BE2C (cell line): ENCODE data around the gene KASH5.

Experiments used
- DNase-seq: peaks from one replicate; pipeline ENCODE4 v3.0.0-alpha.2; 2020
- H3K27me3 ChIP-seq: fragments of 250-450 bp; sonication (Bioruptor Pico); 2 replicates; pipeline ENCODE4 v1.5.1; 2020; ENCODE audit warnings: mild to moderate bottlenecking
- H3K36me3 ChIP-seq: fragments of 250-450 bp; sonication (Bioruptor Pico); 2 replicates; pipeline ENCODE4 v1.5.1; 2020; ENCODE audit warnings: mild to moderate bottlenecking
- H3K4me1 ChIP-seq: fragments of 250-450 bp; sonication (Bioruptor Pico); 2 replicates; pipeline ENCODE4 v1.5.1; 2020
- H3K4me3 ChIP-seq: 2 replicates; pipeline ENCODE4 v1.5.1; 2011; ENCODE audit warnings: low read depth, low read length
- H3K9me3 ChIP-seq: fragments of 250-450 bp; sonication (Bioruptor Pico); 2 replicates; pipeline ENCODE4 v1.5.1; 2020
- CTCF ChIP-seq: IDR thresholded peaks from 2 replicates; pipeline ENCODE4 v1.5.1; 2012; ENCODE audit warnings: mild to moderate bottlenecking, low read depth, low read length

Gene KASH5

GRCh38 chr19:49378512-49378911 lies 9.5 kb upstream of the KASH5 start:
- TF ChIP-seq CTCF = no peak
- Histone ChIP-seq H3K27me3 (peaks cover 3% of the 10 kb centered on the region; the same call in 1 of the 2 replicates), H3K4me1 (no peaks in the 10 kb centered on the region), H3K4me3 (no peak overlapping the region), H3K9me3 (no peaks in the 10 kb centered on the region; the same call in 1 of the 2 replicates), H3K36me3 (no peaks in the 10 kb centered on the region)
- DNase-seq = no peak

GRCh38 chr19:49380391-49380790 lies 7.7 kb upstream of the KASH5 start:
- H3K36me3 ChIP-seq = no peaks in the 10 kb centered on the region
- no peak overlapping the region for H3K4me3 ChIP-seq
- DNase-seq = no peak
- no peaks in the 10 kb centered on the region for H3K27me3 ChIP-seq
- H3K9me3 ChIP-seq = no peaks in the 10 kb centered on the region; the same call in 1 of the 2 replicates
- no peaks in the 10 kb centered on the region for H3K4me1 ChIP-seq
- TF ChIP-seq CTCF = no peak

GRCh38 chr19:49382639-49383038 lies 5.4 kb upstream of the KASH5 start:
- Histone ChIP-seq H3K9me3 (no peaks in the 10 kb centered on the region; the same call in 1 of the 2 replicates), H3K4me3 (no peak overlapping the region), H3K27me3 (no peaks in the 10 kb centered on the region), H3K4me1 (no peaks in the 10 kb centered on the region), H3K36me3 (no peaks in the 10 kb centered on the region)
- no peak for TF ChIP-seq CTCF
- no peak for DNase-seq

- no peak for TF ChIP-seq CTCF
- no peaks in the 10 kb centered on the region for H3K27me3 ChIP-seq
- H3K4me1 ChIP-seq = no peaks in the 10 kb centered on the region
- no peak for DNase-seq
- no peaks in the 10 kb centered on the region for H3K36me3 ChIP-seq
- H3K9me3 ChIP-seq = no peaks in the 10 kb centered on the region; the same call in 1 of the 2 replicates
- H3K4me3 ChIP-seq = no peak overlapping the region
Observed at GRCh38 chr19:49383599-49383998, 4.5 kb upstream of the KASH5 start.

- no peak for TF ChIP-seq CTCF
- no peaks in the 10 kb centered on the region for H3K9me3 ChIP-seq
- no peaks in the 10 kb centered on the region for H3K36me3 ChIP-seq
- H3K4me3 ChIP-seq = no peak overlapping the region
- no peaks in the 10 kb centered on the region for H3K4me1 ChIP-seq
- DNase-seq = no peak
- peaks cover 19% of the 10 kb centered on the region for H3K27me3 ChIP-seq
Observed at GRCh38 chr19:49389406-49389805, 1.4 kb downstream of the KASH5 start.

GRCh38 chr19:49390131-49390928 lies 2.3 kb downstream of the KASH5 start:
- no peaks in the 10 kb centered on the region for H3K36me3 ChIP-seq
- H3K27me3 ChIP-seq = peaks cover 19% of the 10 kb centered on the region
- no peak for TF ChIP-seq CTCF
- H3K4me3 ChIP-seq = no peak overlapping the region
- H3K4me1 ChIP-seq = no peaks in the 10 kb centered on the region
- no peak for DNase-seq
- no peaks in the 10 kb centered on the region for H3K9me3 ChIP-seq
